ENCODE results near the gene SIX1.

SIX1 gene

DNA sequence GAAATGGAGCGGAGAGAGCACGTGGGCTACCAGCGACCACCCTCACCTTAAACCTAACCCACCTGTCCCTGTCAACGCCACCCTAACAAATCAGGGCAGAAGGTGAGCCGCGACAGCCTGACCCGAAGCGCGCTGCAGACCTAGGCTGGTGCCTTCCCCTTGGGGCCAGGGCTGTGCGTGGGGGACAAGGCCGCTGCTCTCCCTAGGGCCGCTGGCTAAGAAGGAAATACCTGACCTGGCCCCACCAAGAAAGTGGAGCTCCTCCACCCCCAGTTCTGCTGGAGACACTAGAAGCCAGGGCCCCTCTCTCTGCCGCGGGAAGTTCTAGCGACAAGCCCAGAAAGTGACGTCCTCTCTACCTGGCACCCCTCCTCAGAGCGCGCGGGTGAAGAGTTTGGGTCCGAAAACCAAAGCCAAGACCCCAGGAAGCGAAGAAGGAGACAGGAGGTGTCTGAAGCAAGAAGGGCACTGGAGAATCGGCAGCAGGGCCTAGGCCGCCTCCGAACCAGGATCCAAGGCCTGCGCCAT lies 7.5 kb downstream of the SIX1 start:
- DNase-seq: no peak

DNA sequence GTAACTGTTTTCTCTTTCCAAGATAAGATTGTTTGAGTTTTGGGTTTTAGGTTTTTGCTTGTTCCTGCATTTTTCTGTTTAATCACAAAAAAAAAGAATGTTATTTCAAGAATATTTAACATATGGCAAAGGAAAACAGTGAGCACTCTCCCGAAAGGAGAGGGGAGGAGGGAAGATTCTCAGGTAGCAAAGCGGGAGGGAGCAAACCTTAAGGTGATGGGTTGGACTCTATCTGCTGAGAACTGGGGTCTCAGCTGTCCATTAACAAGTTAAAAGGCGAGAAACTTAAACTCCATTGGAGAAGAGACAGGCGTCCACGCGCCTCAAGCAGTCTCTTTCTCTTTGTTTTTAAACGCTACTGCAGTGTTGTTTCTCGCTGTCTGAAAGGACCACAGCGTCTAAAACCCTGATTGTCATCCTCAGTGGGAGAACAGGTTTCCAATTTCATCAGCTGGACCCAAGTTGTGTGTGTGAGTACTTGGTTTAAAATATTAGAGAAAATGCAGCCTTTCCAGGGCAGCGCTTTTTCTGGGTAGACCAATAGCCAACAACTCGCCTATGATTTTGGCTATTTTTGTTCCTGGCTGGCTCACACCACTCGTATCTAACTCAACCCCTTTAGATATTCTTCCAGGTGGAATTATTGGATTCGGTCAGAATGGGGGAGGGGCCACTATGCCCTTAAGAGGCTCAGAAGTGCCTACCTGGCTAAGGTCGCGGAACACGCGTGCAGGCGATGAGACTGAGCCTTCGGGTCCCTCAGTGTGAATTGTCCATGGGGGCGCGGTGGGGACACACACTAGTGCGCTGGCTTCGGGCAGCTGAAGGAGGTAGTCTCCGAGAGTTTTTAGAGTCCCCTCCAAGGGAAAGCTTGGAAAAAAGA lies 8.2 kb downstream of the SIX1 start:
- DNase-seq: no peak

DNA sequence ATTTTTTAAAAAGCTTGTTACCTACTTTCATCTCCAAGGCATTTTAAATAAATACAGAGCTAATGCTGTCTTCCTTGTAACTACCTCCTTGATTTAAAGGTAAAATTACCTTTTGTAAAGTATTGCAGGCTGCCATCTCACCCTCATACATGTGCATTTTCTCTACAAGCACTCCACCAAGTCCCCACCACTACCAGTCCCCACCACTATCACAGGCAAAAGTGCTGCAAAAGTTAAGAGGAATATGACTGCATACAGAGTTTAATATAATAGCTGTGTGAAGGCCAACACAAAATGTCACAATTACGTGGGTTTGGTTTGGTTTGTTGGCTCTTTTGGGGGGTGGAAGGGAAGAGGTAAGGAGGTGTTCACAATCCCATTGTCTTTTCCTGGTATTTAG lies 9.6 kb downstream of the SIX1 start:
- no peak for DNase-seq

DNA sequence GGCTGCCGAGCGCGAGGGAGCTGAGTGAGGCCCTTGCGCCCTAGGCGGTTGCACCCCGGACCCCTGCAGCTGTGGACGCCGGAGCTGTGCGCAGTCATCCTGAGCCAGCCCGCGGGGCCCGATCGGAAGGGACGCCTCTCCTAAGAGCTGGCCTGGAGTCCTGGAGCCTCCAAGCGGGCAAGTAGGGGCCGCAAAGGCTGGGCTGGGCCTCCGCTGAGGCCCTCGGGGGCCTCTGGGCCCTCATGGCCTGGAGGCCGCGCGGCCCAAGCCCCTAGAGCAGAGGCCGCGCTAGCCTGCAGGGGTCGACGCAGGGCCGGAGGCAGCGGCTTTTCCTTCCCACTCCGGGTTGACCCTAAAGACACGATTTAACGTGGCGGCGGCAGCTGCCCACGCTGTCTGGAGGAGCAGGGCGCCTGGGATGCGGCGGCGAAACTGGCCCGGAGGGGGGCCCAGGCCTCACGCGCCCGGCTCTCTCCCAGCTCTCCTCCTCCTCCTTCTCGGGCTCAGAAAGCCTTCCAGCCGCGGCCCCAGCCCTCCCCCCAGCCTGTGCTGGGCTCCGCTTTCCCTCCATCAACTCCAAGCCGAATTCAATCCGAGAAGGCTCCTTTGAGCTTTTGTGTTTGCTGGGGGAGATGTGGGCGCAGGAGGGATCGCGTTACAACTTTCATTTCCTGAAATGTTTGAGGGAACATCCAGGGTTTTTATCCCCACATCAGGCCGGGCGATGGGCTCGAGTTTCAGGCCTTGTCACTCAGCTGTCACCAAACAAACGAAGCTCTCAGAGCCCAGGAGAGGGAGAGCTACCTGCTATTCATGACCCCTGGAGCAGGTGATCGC lies 11.6 kb downstream of the SIX1 start:
- DNase-seq: peak; percentile 71

DNA sequence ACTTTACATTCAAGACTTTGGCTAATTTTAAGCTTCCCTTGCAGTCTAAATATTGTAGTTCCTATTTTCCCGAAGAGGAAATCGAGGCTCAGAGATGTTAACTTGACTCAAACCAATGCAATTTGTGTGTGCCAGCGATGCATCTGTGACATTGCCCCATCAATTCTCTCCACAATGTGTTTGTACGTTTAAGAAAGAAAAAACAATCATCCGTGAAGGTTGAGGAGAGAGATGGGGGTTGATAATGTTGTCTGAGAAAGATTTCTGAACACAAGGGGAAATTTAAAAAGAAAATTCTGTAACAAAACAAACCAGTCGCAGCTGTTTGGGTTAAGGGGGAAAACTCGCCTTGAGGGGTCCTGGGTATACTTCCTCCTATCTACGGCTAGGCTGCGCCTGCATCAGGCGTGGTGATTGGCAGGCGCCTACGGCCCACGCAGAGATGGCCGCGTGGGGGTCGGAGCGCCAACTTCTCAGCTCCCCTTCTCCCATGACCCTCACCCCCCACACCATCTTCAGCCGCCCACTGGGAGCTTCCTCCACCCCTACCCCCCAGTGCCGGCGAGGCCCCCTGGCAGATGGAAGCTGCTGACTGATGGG lies 12.3 kb downstream of the SIX1 start:
- DNase-seq: no peak

DNA sequence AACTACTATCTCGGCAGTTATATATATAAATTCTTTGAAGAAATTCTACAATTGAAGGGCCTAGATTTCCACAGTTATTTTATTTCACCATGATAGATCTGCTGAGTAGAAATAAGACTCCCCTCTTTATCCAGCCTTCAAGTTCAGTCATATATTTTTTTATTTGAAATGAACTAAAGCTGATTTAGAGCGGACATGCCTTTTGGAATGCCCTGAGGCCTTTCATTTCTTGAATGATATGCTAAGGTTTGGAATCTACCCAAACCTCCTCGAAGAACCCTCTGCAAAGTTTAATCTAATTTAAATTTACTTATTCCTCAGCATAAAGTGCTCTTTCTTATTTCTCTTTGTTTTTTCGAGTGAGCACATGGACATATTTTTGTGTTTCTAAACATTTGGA lies 15.1 kb downstream of the SIX1 start:
- no peak for DNase-seq

DNA sequence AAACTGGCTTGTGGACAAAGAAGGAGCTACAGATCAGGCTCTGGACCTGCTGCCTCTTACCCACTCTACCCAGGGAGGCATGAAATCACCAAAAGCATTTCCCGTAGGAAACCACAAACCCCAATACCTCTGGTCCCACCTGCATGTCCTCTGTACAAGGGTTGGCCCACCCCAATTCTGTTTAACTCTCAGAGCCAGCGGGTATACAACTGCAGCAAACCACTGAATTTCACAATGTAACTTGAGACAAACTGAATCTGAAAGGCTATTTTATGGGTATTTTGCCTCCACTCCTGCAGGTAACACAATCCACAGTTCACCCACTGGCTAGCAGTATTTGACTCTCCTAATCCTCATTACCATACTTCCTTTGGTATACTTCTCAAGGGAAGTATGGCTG lies 16.5 kb downstream of the SIX1 start:
- no peak for DNase-seq

DNA sequence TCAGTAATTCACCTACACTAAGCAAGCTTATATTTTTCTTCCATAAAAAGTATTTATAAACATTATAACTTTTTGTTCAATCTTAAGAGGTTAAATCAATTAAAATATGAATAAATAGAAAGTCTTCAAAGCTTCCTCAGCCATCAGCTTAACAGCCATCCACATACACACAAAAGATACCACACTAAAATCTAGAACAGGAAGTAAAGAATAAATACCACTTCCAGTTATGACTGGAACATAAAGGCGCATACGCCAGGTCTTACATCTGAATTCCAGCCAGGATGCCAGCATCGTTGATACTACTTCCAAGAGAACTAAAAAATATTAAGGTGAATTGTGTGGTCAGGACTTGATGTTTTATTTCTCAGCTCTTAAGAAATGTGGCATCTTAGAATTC lies 17.0 kb downstream of the SIX1 start:
- no peak for DNase-seq

DNA sequence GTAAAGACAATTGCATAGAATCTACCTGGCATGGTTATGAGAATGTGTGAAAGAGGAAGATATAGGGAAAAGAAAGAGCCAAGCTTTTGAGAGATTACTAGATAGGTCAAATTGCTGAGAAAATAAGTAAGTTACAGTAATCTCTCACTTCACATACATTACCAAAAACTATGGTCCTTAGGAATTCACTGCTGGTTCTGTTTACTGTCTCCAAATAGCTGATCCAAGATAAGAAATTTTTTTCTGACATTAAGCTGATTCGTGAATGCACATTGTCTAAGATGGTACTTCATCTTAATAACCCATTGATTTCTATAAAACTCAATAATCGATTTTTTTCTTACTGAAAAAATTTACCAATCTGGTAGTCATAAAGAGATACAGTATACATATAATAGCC lies 17.4 kb downstream of the SIX1 start:
- DNase-seq: no peak

DNA sequence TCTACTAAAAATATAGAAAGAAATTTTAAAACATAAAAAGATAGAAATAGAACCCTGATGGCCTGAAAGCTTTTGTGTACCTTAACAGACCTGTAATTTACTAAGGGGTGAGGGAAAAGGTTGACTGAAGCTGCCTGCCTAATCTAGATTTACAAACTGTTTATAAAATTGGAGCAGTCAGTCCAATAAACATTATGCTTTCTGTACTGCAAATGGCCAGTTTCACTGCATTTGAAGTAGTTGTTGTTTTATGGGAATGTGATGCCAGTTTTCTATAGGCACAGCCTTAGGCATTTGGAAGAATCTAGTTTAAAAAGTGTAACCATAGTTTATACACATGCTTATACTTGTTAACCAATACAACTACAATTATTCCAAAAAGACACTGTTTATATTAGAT lies 19.1 kb downstream of the SIX1 start:
- DNase-seq: no peak

DNA sequence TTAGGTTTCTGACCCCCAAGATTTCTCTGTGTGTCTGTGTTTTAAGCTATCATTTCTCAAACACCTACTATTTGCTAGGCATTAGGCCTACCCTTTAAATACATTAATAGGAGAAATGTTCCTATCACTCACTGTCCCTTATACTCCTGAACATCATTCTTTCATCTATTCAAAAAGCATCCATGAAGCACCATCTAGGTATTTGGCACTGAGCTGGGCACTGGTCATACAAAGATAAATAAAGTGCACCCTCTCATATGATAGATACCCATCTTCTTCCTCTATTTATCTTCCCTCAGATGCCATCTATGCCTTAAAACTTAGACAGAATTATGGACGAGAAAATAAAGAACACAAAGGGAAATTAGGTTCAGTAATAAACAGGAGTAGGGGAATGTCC lies 20.4 kb downstream of the SIX1 start:
- DNase-seq: no peak

DNA sequence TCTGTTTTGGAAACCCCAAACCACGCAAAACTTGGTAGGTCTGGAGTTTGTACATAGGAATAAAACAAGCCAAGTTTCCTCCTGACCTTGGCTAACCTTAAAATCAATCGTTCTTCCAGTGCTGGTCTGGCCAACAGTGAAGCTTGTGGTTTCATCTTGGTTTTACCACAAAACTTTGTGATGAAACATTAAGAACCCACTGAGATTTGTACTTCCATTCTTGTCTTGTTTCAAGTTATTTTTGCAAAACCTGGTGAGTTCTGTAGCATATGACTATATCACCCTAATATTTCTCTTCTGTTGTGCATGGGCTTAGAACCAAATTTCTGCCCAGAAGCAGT lies 26.4 kb downstream of the SIX1 start:
- peak; percentile 85 for DNase-seq

DNA sequence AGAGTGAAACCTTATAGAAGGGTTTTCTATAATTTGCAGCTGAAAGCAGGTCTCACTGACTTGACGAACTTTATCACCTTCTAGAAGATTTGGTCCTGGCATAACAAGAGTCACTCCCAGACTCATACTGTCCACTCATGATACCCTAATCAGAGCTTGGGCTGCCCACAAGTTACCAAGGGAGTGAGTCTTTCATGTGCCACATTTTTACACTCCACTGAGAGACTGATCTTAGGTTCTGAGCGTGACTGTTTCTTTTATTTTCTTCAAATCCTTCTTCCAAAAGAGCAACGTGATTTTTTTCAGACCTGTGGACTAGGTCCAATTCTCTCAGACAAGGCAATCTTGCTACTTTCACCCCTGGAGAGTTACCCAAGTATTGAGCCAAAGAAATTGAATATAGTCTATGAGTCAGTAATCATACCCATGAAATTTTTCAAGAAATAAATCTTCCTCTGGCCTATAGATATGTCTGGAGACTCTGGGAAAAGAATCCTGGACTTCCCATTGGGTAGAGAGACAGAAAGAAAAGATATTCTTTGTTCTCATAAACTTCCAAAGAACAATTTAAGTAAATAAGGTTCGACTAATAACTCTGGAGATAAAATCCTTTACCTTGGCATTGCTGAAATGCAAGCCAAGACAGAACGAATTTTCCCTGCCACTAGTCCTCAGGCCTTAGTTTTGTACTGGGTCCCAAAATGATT lies 26.9 kb downstream of the SIX1 start:
- DNase-seq: peak; percentile 73

DNA sequence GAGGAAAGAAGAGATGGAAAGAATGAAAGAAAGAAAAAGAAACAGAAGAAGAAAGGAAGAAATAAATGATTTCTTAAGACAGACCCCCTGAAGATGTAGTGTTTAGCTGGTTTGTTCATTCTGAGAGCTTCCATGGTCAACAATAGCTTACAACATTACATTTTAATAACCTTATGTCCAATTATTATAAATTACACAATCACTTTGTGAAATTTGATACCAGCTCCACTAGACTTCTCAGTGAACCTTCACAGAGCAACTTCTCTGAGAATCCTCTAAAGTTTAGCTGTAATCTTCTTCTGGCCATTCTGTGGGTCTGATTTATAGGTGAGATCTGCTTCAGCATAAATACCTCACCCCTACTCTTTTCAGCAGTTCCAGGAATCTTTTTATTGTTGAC lies 27.9 kb downstream of the SIX1 start:
- no peak for DNase-seq

DNA sequence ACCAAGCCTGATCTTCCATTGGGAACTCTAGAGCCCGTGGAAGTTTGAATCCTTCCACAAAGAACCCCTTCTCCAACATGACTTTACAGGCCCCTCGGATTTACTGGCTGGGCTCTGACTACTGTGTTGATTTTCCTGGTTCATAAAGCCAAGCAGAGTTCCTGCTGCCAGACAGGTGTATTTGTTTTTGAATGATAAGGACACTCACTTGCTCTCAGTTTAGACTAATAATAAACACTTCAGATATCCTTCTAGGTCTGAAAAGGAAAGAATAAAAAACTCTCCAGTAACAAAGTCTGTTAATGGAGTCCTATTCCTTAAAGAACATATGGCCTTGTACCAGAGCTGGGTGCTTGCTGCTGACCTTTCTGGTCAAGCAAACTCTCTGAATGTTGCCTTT lies 31.0 kb downstream of the SIX1 start:
- no peak for DNase-seq

DNA sequence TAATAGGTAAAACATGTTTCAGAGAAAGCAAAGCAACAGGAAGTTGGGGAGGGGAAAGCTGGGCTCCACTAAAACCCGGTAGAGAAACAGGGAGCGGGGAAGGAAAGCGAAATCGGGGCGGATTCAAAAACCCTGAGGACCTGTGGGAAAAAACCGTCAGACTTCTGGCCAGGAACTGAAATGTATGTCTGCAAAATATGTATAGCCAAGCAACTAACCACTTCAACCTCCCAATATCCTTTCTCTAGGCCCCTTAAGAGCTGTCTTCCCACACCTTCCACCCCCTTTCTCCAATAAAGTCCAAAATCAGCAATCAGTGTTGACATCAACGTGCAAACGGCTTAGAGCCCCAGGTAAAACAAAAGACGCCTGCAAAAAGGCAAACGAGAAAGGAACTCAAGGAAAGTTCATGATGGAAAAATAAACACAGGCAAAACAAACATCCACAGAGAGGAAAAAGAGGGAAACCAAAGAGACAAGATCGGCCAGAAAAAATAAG lies 32.8 kb downstream of the SIX1 start:
- no peak for DNase-seq

DNA sequence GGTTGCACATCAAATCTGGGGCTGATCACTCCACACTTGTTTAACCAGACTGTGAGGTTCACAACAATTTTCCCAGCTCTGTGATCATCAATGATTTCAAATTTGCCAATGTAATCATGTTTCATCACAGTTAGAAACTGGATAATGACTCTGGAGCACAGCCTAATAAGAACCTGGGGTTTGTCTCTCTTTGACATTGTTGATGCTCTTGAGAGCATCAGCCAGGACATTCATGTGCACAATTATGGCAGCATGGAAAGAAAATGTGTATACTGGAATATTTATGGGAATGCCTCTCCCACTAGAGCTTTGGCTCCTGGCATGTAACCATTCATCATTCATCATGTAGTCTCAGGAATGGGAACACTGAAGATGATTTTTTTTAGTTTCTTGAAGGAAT lies 47.0 kb downstream of the SIX1 start:
- DNase-seq: no peak

DNA sequence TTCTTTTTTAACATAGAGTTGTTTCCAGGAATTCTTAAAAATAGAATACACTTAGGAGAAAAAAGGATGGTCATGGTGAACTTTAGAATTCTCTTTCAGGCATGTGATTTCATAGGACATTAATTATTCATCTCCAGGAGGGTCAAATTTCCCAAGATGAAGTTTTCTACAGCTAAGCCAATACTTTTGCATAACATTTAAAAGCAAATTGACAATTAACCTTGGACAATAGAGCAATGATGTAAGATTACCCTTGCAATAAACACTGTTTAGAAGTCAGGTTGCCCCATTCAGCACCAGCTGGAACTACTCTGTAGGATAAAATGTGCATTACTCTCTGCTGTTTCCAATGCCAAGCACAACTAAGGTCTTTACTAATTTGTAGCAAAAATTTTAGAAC lies 49.5 kb downstream of the SIX1 start:
- DNase-seq: no peak

DNA sequence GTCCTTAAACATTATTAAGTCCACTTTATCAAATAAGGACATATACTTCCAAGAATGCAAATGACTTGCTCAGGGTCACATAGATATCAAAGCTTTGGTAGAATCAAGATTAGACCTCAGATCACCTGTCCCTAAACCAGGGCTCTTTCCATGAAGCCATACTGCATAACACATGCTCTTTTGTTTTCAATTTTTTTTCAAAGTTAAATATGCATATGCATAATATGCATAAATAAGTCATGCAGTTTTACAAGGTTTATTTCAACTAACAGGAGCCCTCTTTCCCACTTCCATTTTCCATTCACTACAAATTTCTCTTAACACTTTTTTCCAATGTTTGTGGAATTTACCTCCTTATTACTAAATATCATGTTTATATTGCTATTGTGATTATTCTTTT lies 53.1 kb downstream of the SIX1 start:
- DNase-seq: no peak

DNA sequence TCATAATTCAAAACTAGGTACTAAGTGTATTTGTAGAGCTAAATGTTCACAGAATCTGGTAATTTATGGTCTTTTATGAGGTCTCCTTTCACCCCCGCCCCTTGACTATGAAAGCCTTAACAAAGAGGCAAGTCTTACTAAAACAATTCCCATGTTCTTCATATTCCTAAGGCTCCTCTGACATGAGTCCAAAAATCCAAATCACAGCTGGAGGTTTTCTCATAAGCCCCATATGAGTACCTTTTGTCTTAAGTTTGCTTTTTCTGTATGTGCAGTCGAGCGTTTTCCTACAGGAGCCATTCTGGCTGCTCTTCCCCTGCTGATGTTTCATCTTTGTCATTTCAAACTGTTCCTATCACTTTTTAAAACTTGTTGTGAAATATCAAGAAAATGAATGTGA lies 55.2 kb downstream of the SIX1 start:
- no peak for DNase-seq
